Heart right ventricle (tissue), 16 donors: ENCODE data around the gene FEM1C. TPM values are rescaled to one million over a fixed set of nuclear protein-coding genes. Genes with fewer than 3 reads are reported as not detected.

Source experiments
- ATAC-seq, 8 donors: fragments of 200-7000 bp; cut with Tn5 transposase; one replicate each; pipeline ENCODE4 v1.9.1; 2020; ENCODE audit warnings: mild to moderate bottlenecking in 8 of 8, moderate library complexity in 8 of 8, moderate number of reproducible peaks in 1 of 8
- DNase-seq, 2 donors: peaks; one replicate each; pipeline ENCODE4 v3.0.0-alpha.2; 2020
- H3K27ac ChIP-seq, 10 donors: fragments of 200-600 bp; sonication (generic) in 2 of 10; one replicate each; pipeline versions ENCODE4 v1.5.0 to v1.8.0; 2020 to 2022; ENCODE audit warnings: mild to moderate bottlenecking in 3 of 10
- H3K27me3 ChIP-seq, 7 donors: fragments of 200-600 bp; one replicate each; pipeline ENCODE4 v1.8.0; 2021 to 2022; ENCODE audit warnings: mild to moderate bottlenecking in 2 of 7
- H3K36me3 ChIP-seq, 9 donors: fragments of 200-600 bp; sonication (generic) in 1 of 9; one replicate each; pipeline versions ENCODE4 v1.5.0 to v1.8.0; 2020 to 2022; ENCODE audit warnings: mild to moderate bottlenecking in 2 of 9
- H3K4me1 ChIP-seq, 9 donors: fragments of 200-600 bp; sonication (generic) in 1 of 9; one replicate each; pipeline versions ENCODE4 v1.5.0 to v1.8.0; 2020 to 2022; ENCODE audit warnings: mild to moderate bottlenecking in 4 of 9
- H3K4me3 ChIP-seq, 10 donors: fragments of 200-600 bp; sonication (generic) in 2 of 10; one replicate each; pipeline versions ENCODE4 v1.5.0 to v1.8.0; 2020 to 2022; ENCODE audit warnings: mild to moderate bottlenecking in 7 of 10, moderate library complexity in 2 of 10
- H3K9me3 ChIP-seq, 11 donors: fragments of 200-600 bp in 10 of 11; sonication (generic) in 2 of 11; one replicate each; pipeline versions ENCODE4 v1.5.0 to v1.8.0; 2013 to 2022; ENCODE audit warnings: mild to moderate bottlenecking in 2 of 11, control low read depth in 1 of 11, moderate library complexity in 1 of 11
- WGBS, 2 donors: extraction: QIAGEN DNeasy Blood & Tissue Kit; methylation state at CpG; one replicate each; pipeline ENCODE4 v1.1.7; 2013; ENCODE audit warnings: inconsistent platforms in 1 of 2; 5-methylcytosine and 5-hydroxymethylcytosine counted together
- intact Hi-C, 10 donors: fragments of 100-400 bp; cut with DNase I; formaldehyde crosslinking; loops; one replicate each; pipeline versions ENCODE4 v1.11.1 to v1.14.2; 2022
- polyA plus RNA-seq, 2 donors: library from polyadenylated mRNA; stranded (reverse); fragments of 200-250 nt; gene quantifications; one replicate each; pipeline ENCODE4 v1.2.3, GENCODE V29; 2013
- total RNA-seq, 10 donors: library from RNA; stranded (reverse); fragmentation: NEBNext Ultra II Directional in 3 of 10; extraction: Animal tissue kit (Norgen Biotek cat#: 25700) in 3 of 10; gene quantifications; one replicate each; pipeline versions ENCODE4 v1.2.1 to v1.2.4, GENCODE V29; 2021 to 2023
- TF ChIP-seq, protein P1 (sequence below), 9 donors: fragments of 200-600 bp; sonication (generic) in 2 of 9; IDR thresholded peaks; one replicate each; pipeline versions ENCODE4 v1.5.0 to v1.8.0; 2021 to 2022; ENCODE audit warnings: antibody characterized with exemption in 9 of 9, mild to moderate bottlenecking in 5 of 9, moderate library complexity in 1 of 9
- donor health status: Arrhythmogenic right ventricular cardiomyopathy.
- donor health status: ischemic (EF 13 %, LVEDD 7.1; RV severe dilation, severe dysfunction).
- donor health status: healthy with polysubstance abuse.
- donor health status: DM: no; HTN: yes; CAD: no.
- donor health status: DM: no; HTN: no; CAD: no.
- donor health status: ischemic (EF 25% LVEDD 6.9; RV normal size, moderate dysfunction).
- donor health status: ischemic (EF 25% LVEDD 5.7; RV mildly dilated, moderate dysfunction).
- donor health status: healthy.
- donor health status: DM: yes; HTN: yes; CAD: no.
- donor health status: Ischemic cardiomyopathy.
- donor health status: ischemic (EF 35%, LVEDD 5.7; RV mildly dilated, moderate dysfunction).
- donor health status: nonischemic (EF 11% LVEDD 7.7; RV severe dilation, severe dysfunction).
- donor health status: DM: yes; HTN: yes; CAD: no.
- donor health status: PGD.
- donor health status: ischemic (EF 29% LVEDD 5.4; RV normal size, mild dysfunction).
- donor health status: nonischemic (EF 23%, LVEDD 6.1; RV moderate dilation, normal function).

Gene FEM1C
- total and polyA plus RNA-seq, 12 donors = 17.8 to 72.2 (median 53.9) TPM

DNA sequence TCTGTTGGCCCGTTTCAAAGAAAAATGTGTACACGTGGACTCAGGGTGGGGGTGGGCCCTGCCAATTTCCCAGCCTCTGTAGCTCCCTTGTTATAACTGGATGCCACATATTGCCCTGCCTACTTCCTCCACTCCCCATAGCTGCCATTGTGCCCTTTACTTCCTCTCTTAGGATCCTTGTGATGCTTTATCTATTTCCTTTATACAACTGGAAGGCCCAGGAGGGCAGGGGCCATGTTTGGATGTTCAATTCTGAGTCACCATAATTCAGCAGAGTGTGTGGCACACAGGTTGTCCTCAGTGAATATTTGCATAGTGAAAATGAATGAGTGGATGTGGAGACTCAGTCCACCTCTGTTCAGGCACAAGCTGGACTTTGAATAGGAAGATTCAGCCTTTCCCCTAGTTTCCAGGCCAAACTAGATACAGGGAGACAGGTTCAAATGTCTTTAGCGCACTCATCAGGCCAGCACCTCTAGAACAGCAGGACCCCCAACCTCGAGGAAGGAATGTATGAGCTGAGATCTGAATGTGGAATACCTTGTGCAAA is 10.6 kb upstream of the FEM1C start:
- no peaks in the 10 kb centered on the region for H3K27me3 ChIP-seq
- WGBS, 2 donors = 89 to 94% methylated on average over 4 of the region's 4 CpGs
- intact Hi-C loops = loop anchor here in 1 of 10 donors (10.0 kb wide), 1 partner anchor 160 kb away; no protein-coding TSS in a partner anchor
- no peaks in the 10 kb centered on the region for H3K36me3 ChIP-seq
- DNase-seq (no peak), ATAC-seq (no peak)
- peaks cover 0 to 21% (median 13%) of the 10 kb centered on the region in 9 donors for H3K4me1 ChIP-seq
- H3K9me3 ChIP-seq = no peaks in the 10 kb centered on the region
- H3K27ac ChIP-seq = no peak overlapping the region
- H3K4me3 ChIP-seq = no peak overlapping the region
- TF ChIP-seq, protein P1, sequence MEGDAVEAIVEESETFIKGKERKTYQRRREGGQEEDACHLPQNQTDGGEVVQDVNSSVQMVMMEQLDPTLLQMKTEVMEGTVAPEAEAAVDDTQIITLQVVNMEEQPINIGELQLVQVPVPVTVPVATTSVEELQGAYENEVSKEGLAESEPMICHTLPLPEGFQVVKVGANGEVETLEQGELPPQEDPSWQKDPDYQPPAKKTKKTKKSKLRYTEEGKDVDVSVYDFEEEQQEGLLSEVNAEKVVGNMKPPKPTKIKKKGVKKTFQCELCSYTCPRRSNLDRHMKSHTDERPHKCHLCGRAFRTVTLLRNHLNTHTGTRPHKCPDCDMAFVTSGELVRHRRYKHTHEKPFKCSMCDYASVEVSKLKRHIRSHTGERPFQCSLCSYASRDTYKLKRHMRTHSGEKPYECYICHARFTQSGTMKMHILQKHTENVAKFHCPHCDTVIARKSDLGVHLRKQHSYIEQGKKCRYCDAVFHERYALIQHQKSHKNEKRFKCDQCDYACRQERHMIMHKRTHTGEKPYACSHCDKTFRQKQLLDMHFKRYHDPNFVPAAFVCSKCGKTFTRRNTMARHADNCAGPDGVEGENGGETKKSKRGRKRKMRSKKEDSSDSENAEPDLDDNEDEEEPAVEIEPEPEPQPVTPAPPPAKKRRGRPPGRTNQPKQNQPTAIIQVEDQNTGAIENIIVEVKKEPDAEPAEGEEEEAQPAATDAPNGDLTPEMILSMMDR (IDR thresholded peaks at IDR 0.05) = no peak

DNA sequence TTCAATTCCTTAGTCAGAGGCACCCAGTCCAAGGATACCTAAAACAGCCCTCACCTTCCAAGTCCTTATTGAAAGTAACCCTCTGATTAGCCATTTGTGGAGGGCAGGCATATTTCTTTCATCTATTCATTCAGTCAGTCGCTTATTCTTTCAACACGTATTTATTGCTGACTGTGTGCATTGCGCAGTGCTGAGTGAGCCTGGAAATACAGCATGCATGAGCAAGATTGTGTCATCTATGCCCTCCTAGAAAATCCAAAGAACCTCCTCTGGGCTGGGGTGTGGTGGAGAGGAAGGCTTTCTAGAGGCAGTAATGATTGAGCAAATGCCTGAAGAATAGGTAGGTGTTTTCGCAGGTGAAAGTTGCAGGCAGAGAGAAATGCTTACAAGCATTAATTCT is 8.5 kb upstream of the FEM1C start:
- DNase-seq = no peak
- Histone ChIP-seq H3K36me3 (no peaks in the 10 kb centered on the region), H3K27ac (no peak overlapping the region), H3K4me3 (no peak overlapping the region), H3K27me3 (no peaks in the 10 kb centered on the region), H3K9me3 (no peaks in the 10 kb centered on the region), H3K4me1 (peaks cover 0 to 7% (median 4%) of the 10 kb centered on the region in 9 donors)
- TF ChIP-seq, protein P1 (IDR thresholded peaks at IDR 0.05) = no peak
- intact Hi-C loops = loop anchor here in 1 of 10 donors (10.0 kb wide), 1 partner anchor 158 kb away; no protein-coding TSS in a partner anchor
- ATAC-seq = no peak
- WGBS, 2 donors = 92 to 93% methylated on average over 4 of the region's 4 CpGs

DNA sequence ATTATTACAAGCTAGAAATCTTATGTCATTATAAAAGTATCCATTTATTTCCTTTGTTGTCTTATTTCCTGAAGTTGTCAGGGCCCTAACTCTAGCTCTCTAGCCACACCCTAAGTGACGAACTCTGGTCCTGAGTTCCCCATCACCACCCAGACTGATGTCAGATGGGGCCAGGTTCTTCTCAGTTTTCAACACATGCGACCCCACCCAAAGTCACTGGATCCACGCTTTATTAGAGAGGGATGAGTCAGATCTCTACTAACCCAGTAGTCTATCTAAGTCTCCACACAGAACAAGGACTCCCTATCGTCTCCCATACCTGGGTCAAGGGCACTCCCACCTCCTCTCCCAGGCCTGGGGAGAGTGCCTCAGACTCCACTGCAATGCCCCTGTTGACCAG is 6.8 kb upstream of the FEM1C start:
- H3K27me3 ChIP-seq = no peaks in the 10 kb centered on the region
- no peaks in the 10 kb centered on the region for H3K36me3 ChIP-seq
- H3K27ac ChIP-seq = no peak overlapping the region
- peaks cover 0 to under 1% (median 0%) of the 10 kb centered on the region in 11 donors for H3K9me3 ChIP-seq
- TF ChIP-seq, protein P1 (IDR thresholded peaks at IDR 0.05) = no peak
- H3K4me3 ChIP-seq = no peak overlapping the region
- intact Hi-C loops = loop anchor here in 1 of 10 donors (10.0 kb wide), 1 partner anchor 157 kb away; no protein-coding TSS in a partner anchor
- WGBS, 2 donors = 62 to 73% methylated on average over 4 of the region's 4 CpGs
- ATAC-seq (peak in 6 of 8 donors; percentile 21 to 61 (median 34)), DNase-seq (no peak)
- H3K4me1 ChIP-seq = no peaks in the 10 kb centered on the region

DNA sequence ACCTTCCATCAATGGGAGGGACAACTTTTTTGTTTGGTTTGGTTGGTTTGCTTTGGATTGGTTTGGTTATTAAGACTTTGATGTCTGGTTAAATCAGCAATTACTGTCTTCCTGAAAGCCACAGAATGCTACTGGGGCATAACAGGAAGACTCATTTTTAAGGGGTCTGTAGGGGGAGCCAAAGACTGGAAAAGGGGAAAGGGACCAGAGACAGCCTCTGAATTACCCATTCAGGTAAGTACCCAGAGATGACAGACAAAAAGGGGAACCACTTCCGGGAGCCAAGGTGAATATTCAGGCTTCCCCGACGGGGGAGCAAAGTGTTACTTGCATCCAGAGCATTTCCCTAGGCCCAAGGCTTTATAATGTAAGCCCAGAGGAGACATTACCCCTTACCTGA is 4.6 kb upstream of the FEM1C start:
- Histone ChIP-seq H3K27ac (no peak overlapping the region), H3K27me3 (no peaks in the 10 kb centered on the region), H3K4me1 (peaks cover 0 to 4% (median 0%) of the 10 kb centered on the region in 9 donors), H3K36me3 (no peaks in the 10 kb centered on the region), H3K9me3 (peaks cover 0 to 15% (median 2%) of the 10 kb centered on the region in 11 donors), H3K4me3 (no peak overlapping the region)
- DNase-seq = no peak
- intact Hi-C loops = loop anchor here in 3 of 10 donors (10.0 kb wide), 2 partner anchors 76 to 164 kb away; partner anchors contain the start of gene TMED7 (in 1 of the 3)
- TF ChIP-seq, protein P1 (IDR thresholded peaks at IDR 0.05) = peak in 4 of 9 donors; percentile 15 to 32 (median 27)
- WGBS, 2 donors = 76 to 84% methylated on average over 3 of the region's 3 CpGs
- no peak for ATAC-seq
